Hepatocyte (in vitro differentiated cells): ENCODE results near the gene PDCD6IP. TPM values are rescaled to one million over a fixed set of nuclear protein-coding genes. Genes with fewer than 3 reads are reported as not detected.

Experiments used
- DNase-seq: peaks from one replicate; pipeline ENCODE4 v3.0.0-alpha.2; 2016; ENCODE audit warnings: low spot score
- H2AFZ ChIP-seq: fragments of 200-600 bp; sonication (generic); 2 replicates; pipeline ENCODE4 v1.6.0; 2016; ENCODE audit warnings: antibody characterized with exemption, mild to moderate bottlenecking
- H3K27ac ChIP-seq: fragments of 200-600 bp; sonication (generic); 2 replicates; pipeline ENCODE4 v1.5.1; 2016; ENCODE audit warnings: mild to moderate bottlenecking
- H3K27me3 ChIP-seq: fragments of 200-600 bp; sonication (generic); 2 replicates; pipeline ENCODE4 v1.6.1; 2016
- H3K36me3 ChIP-seq: fragments of 200-600 bp; sonication (generic); replicated peaks from 2 replicates; pipeline ENCODE4 v1.5.1; 2016; ENCODE audit warnings: low read depth; ENCODE audit not compliant: insufficient read depth
- H3K4me1 ChIP-seq: fragments of 200-600 bp; sonication (generic); 2 replicates; pipeline ENCODE4 v1.5.1; 2016; ENCODE audit warnings: mild to moderate bottlenecking, moderate library complexity; ENCODE audit not compliant: insufficient read depth
- H3K4me2 ChIP-seq: fragments of 200-600 bp; sonication (generic); 2 replicates; pipeline ENCODE4 v1.6.0; 2016
- H3K4me3 ChIP-seq: fragments of 200-600 bp; sonication (generic); 2 replicates; pipeline ENCODE4 v1.5.1; 2016; ENCODE audit warnings: mild to moderate bottlenecking
- H3K79me2 ChIP-seq: fragments of 200-600 bp; sonication (generic); 2 replicates; pipeline ENCODE4 v1.6.0; 2017; ENCODE audit warnings: mild to moderate bottlenecking
- H3K9me2 ChIP-seq: fragments of 200-600 bp; sonication (generic); replicated peaks from 2 replicates; pipeline ENCODE4 v1.6.0; 2017; ENCODE audit warnings: mild to moderate bottlenecking; ENCODE audit not compliant: insufficient read depth
- H3K9me3 ChIP-seq: fragments of 200-600 bp; sonication (generic); 2 replicates; pipeline ENCODE4 v1.5.1; 2016; ENCODE audit warnings: low read depth, mild to moderate bottlenecking
- H4K20me1 ChIP-seq: fragments of 200-600 bp; sonication (generic); 2 replicates; pipeline ENCODE4 v1.6.0; 2016; ENCODE audit warnings: mild to moderate bottlenecking; ENCODE audit not compliant: insufficient read depth, poor library complexity, severe bottlenecking
- CTCF ChIP-seq: fragments of 200-600 bp; sonication (generic); IDR thresholded peaks from 2 replicates; pipeline ENCODE4 v1.5.1; 2016; ENCODE audit warnings: antibody characterized with exemption, mild to moderate bottlenecking; ENCODE audit not compliant: poor library complexity
- EZH2 ChIP-seq: fragments of 200-600 bp; sonication (generic); IDR thresholded peaks from 2 replicates; pipeline ENCODE4 v1.6.1; 2016; ENCODE audit warnings: antibody characterized with exemption, mild to moderate bottlenecking, borderline replicate concordance
- EZH2phosphoT487 ChIP-seq: fragments of 200-600 bp; sonication (generic); IDR thresholded peaks from one replicate; pipeline ENCODE4 v1.6.1; 2018; ENCODE audit warnings: antibody characterized with exemption, mild to moderate bottlenecking, low read depth, moderate library complexity; ENCODE audit not compliant: unreplicated experiment, severe bottlenecking
- WGBS: methylation state at CpG from one replicate; pipeline ENCODE4 v1.1.6; 2016; ENCODE audit warnings: low lambda C conversion rate; ENCODE audit errors: missing lambda C conversion rate; 5-methylcytosine and 5-hydroxymethylcytosine counted together
- polyA plus RNA-seq: library from polyadenylated mRNA; unstranded; fragments of >200 nt; fragmentation: Nextera tagmentation; extraction: Ambion mirVana; gene quantifications from 2 replicates; pipeline ENCODE4 v1.2.1, GENCODE V29; 2016
- total RNA-seq: library from RNA; depleted of rRNA; stranded (reverse); fragments of >200 nt; gene quantifications from 2 replicates; pipeline ENCODE4 v1.2.3, GENCODE V29; 2014

PDCD6IP gene
- total and polyA plus RNA-seq, 2 experiments from 2014 or later, result 83.6 to 121 TPM

DNA sequence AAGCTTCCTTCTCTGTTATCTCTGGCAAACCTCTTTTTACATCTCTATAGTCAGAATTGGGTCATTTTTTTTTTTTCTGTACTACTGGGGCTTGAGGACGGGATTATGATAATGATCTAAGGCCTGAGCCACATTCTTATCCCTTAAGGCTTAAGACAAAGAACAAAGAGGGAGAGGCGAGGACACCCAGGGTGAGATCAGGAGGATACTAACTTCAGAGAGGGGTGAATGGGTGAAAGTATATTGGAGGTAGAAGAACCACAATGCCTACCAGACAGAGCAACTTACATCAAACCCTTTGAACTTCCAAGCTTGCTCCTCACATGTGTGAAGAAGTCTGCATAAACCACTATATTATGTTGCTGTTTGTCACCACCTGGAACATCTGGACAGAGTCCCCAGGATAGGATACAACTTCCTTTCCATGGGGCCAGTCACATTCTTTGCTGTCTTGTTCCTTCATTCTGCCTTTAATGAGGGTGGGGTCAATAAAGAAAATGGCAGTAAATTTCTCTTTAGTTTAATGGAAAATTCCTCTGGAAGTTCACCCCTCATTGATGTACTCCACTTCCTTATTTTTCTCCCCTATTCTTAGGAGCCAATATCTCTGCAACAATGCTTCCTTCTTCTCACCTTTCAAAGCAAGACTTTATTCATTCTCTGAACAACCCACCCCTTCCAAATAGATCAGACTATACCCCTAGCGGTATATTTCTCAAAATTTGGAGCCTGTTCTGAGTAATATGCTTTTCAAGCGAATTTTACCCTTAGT, 9.1 kb upstream of the PDCD6IP start:
- H2AFZ ChIP-seq, result no peak overlapping the region
- no peaks in the 10 kb centered on the region for H3K4me1 ChIP-seq
- H3K27ac ChIP-seq, result no peak overlapping the region
- H3K27me3 ChIP-seq, result no peaks in the 10 kb centered on the region
- WGBS, result 55% methylated on average over 4 of the region's 4 CpGs
- TF ChIP-seq EZH2, result no peak
- TF ChIP-seq CTCF, result no peak
- H3K9me2 ChIP-seq, result no peaks in the 10 kb centered on the region
- no peaks in the 10 kb centered on the region for H3K36me3 ChIP-seq
- H3K4me3 ChIP-seq, result no peak overlapping the region
- no peak for DNase-seq
- H4K20me1 ChIP-seq, result no peaks in the 10 kb centered on the region
- no peak overlapping the region for H3K4me2 ChIP-seq
- no peaks in the 10 kb centered on the region for H3K79me2 ChIP-seq
- H3K9me3 ChIP-seq, result no peaks in the 10 kb centered on the region

- Histone ChIP-seq H3K27me3 (no peaks in the 10 kb centered on the region), H3K9me3 (no peaks in the 10 kb centered on the region), H2AFZ (no peak overlapping the region), H3K36me3 (no peaks in the 10 kb centered on the region), H4K20me1 (no peaks in the 10 kb centered on the region), H3K4me2 (no peak overlapping the region), H3K27ac (no peak overlapping the region), H3K9me2 (no peaks in the 10 kb centered on the region), H3K79me2 (no peaks in the 10 kb centered on the region), H3K4me1 (no peaks in the 10 kb centered on the region), H3K4me3 (no peak overlapping the region)
- TF ChIP-seq EZH2, result no peak
- TF ChIP-seq CTCF, result no peak
- no peak for TF ChIP-seq EZH2phosphoT487
- DNase-seq, result no peak
- 89% methylated on average over 3 of the region's 3 CpGs for WGBS
Measured at GRCh38 chr3:33790091-33790490, 8.3 kb upstream of the PDCD6IP start.

- peak overlapping the region; percentile 51 for H3K27ac ChIP-seq
- WGBS, result 69% methylated on average over 4 of the region's 4 CpGs
Measured at GRCh38 chr3:33791477-33792166, 6.8 kb upstream of the PDCD6IP start.

More at GRCh38 chr3:33791477-33792166, 6.8 kb upstream of the PDCD6IP start:
- no peak overlapping the region for H3K4me3 ChIP-seq
- no peaks in the 10 kb centered on the region for H3K36me3 ChIP-seq
- H3K4me1 ChIP-seq, result no peaks in the 10 kb centered on the region
- no peaks in the 10 kb centered on the region for H3K9me3 ChIP-seq
- H2AFZ ChIP-seq, result no peak overlapping the region
- no peak for TF ChIP-seq EZH2phosphoT487
- TF ChIP-seq CTCF, result no peak
- TF ChIP-seq EZH2, result no peak
- no peaks in the 10 kb centered on the region for H3K27me3 ChIP-seq
- H4K20me1 ChIP-seq, result no peaks in the 10 kb centered on the region
- no peaks in the 10 kb centered on the region for H3K9me2 ChIP-seq
- peak; percentile 56 for DNase-seq
- H3K4me2 ChIP-seq, result no peak overlapping the region
- no peaks in the 10 kb centered on the region for H3K79me2 ChIP-seq
